Measurements from ENCODE around the gene VPS37C.

DNA sequence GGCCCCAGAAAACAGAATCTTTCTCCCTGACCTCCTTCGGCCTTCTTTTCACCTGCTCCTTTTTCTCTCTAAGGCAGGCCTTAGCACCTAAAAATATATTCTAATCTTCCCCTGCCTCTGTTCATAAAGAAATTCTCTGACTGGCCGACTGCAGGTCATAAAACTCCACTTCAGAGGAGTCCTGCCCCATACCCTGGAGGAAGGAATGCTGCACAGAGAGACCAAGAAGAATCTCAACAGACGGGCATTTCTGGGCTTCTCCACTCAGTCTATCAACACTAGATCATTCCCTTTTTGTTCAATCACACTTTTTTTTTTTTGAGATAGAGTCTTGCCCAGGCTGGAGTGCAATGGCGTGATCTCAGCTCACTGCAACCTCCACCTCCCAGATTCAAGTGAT lies 22.4 kb upstream of the VPS37C start:
- no peak for TF ChIP-seq POLR2AphosphoS5 (IDR thresholded peaks at IDR 0.05; ENCODE audit: low read depth, low read length)
- TF ChIP-seq, protein P1, sequence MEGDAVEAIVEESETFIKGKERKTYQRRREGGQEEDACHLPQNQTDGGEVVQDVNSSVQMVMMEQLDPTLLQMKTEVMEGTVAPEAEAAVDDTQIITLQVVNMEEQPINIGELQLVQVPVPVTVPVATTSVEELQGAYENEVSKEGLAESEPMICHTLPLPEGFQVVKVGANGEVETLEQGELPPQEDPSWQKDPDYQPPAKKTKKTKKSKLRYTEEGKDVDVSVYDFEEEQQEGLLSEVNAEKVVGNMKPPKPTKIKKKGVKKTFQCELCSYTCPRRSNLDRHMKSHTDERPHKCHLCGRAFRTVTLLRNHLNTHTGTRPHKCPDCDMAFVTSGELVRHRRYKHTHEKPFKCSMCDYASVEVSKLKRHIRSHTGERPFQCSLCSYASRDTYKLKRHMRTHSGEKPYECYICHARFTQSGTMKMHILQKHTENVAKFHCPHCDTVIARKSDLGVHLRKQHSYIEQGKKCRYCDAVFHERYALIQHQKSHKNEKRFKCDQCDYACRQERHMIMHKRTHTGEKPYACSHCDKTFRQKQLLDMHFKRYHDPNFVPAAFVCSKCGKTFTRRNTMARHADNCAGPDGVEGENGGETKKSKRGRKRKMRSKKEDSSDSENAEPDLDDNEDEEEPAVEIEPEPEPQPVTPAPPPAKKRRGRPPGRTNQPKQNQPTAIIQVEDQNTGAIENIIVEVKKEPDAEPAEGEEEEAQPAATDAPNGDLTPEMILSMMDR (IDR thresholded peaks at IDR 0.05): no peak
- TF ChIP-seq REST (IDR thresholded peaks at IDR 0.05; ENCODE audit: insufficient read depth in 1 of 2, low read depth in 2 of 2, low read length in 1 of 2): no peak
- TF ChIP-seq SIN3A (IDR thresholded peaks at IDR 0.05; ENCODE audit: borderline replicate concordance, insufficient read depth, low read depth, low read length): no peak
